WERI-Rb-1 (cell line): ENCODE data around the gene RD3L.

Source experiments
- DNase-seq: peaks from one replicate; pipeline ENCODE4 v3.0.0-alpha.2; 2020
- H3K27ac ChIP-seq: fragments of 250-450 bp; sonication (Bioruptor Pico); 2 replicates; pipeline ENCODE4 v1.5.1; 2020; ENCODE audit warnings: mild to moderate bottlenecking, moderate library complexity
- H3K27me3 ChIP-seq: fragments of 250-450 bp; sonication (Bioruptor Pico); 2 replicates; pipeline ENCODE4 v1.5.1; 2021; ENCODE audit warnings: mild to moderate bottlenecking, low read depth, moderate library complexity; ENCODE audit not compliant: insufficient read depth, severe bottlenecking
- H3K36me3 ChIP-seq: fragments of 250-450 bp; sonication (Bioruptor Pico); 2 replicates; pipeline ENCODE4 v1.5.1; 2020; ENCODE audit warnings: mild to moderate bottlenecking, moderate library complexity
- H3K4me3 ChIP-seq: 2 replicates; pipeline ENCODE4 v1.5.1; 2011; ENCODE audit warnings: low read depth, mild to moderate bottlenecking, control low read depth, low read length
- H3K9me3 ChIP-seq: fragments of 250-450 bp; sonication (Bioruptor Pico); 2 replicates; pipeline ENCODE4 v1.5.1; 2021; ENCODE audit warnings: mild to moderate bottlenecking, moderate library complexity; ENCODE audit not compliant: severe bottlenecking
- CTCF ChIP-seq: IDR thresholded peaks from 2 replicates; pipeline ENCODE4 v1.5.1; 2011; ENCODE audit warnings: low read depth, mild to moderate bottlenecking, control low read depth, inconsistent platforms, low read length

RD3L gene

DNA sequence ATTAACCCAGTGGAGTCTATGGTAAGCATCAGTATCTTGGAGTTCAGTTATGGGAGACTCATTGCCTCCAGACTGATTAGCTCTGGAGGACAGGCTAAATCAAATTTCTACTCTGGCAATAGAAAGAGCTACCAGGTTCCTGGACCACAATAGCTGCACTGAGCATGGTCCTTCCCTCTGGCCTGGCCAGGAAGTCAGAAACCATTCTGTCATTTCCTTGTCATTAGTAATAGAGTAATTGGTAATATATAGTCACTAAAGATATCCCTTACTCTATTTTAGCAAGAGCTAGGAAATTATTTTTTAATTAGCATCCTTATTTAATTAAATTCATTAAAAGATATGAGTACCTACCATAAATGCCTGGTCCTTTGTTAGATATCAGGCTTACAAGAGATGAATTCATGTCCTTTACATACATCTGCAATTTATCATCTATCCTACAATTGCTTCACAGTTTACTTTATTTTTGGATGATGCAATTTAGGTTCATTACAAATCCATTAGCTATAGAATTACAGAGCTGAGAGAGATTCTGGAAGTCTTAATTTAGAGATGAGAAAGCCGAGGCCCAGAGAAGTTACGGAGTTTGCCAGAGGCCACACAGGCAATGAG lies 37.7 kb downstream of the RD3L start:
- no peak for DNase-seq

DNA sequence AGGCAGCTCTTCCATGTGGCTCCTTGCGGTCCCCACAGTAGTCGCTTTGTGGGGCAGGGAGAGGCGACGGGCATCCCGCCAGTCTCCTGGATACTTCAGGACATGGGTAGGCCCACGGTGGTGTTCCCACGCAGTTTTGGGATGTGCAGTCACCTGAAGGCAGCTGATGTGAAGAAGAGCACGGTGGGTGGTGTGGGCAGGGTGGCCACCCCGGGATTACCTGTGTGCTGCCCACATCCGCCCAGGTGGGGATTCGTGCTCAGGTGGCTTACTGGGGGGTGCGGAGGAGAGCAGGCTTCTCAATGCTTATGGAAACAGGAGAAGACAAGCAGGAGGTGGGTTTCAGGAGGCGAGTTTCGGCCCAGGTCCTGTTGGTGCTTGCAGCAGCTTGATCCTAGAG lies 42.5 kb downstream of the RD3L start:
- no peaks in the 10 kb centered on the region for H3K9me3 ChIP-seq
- DNase-seq = no peak
- no peak for TF ChIP-seq CTCF
- no peak overlapping the region for H3K4me3 ChIP-seq
- no peaks in the 10 kb centered on the region for H3K27me3 ChIP-seq
- H3K27ac ChIP-seq = no peak overlapping the region
- no peaks in the 10 kb centered on the region for H3K36me3 ChIP-seq

More for the DNA sequence above, 37.7 kb downstream of the RD3L start:
- H3K4me3 ChIP-seq = no peak overlapping the region
- no peaks in the 10 kb centered on the region for H3K36me3 ChIP-seq
- H3K27me3 ChIP-seq = no peaks in the 10 kb centered on the region
- TF ChIP-seq CTCF = no peak
- no peaks in the 10 kb centered on the region for H3K9me3 ChIP-seq
- no peak overlapping the region for H3K27ac ChIP-seq

DNA sequence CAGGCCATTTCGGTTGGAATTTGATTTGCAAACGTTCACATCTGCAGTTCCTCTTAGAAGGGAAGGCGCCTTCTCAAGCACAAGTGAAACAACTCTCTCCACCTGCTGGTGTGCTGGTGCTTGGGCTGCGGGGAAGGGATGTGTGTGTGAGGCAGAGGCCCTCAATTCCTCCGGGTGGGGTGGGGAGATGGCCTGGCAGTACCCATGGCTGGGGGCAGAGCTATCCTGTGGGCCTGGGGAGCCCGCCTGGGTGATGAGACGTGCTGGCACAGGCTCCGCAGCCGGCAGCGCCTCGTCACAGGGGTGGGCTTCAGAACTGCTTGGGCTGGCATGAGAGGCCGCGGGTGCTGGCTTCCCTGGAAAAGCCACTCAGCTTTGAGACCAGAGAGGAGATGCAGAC lies 43.0 kb downstream of the RD3L start:
- TF ChIP-seq CTCF = no peak
- Histone ChIP-seq H3K27ac (no peak overlapping the region), H3K27me3 (no peaks in the 10 kb centered on the region), H3K36me3 (no peaks in the 10 kb centered on the region), H3K9me3 (no peaks in the 10 kb centered on the region), H3K4me3 (no peak overlapping the region)
- no peak for DNase-seq

GRCh38 chr14:103898711-103899110 lies 43.6 kb downstream of the RD3L start:
- no peak for TF ChIP-seq CTCF
- H3K9me3 ChIP-seq = no peaks in the 10 kb centered on the region
- H3K4me3 ChIP-seq = no peak overlapping the region
- no peak overlapping the region for H3K27ac ChIP-seq
- no peak for DNase-seq
- no peaks in the 10 kb centered on the region for H3K36me3 ChIP-seq
- H3K27me3 ChIP-seq = no peaks in the 10 kb centered on the region

GRCh38 chr14:103898204-103898603 lies 44.1 kb downstream of the RD3L start:
- H3K9me3 ChIP-seq = no peaks in the 10 kb centered on the region
- H3K36me3 ChIP-seq = no peaks in the 10 kb centered on the region
- H3K27me3 ChIP-seq = no peaks in the 10 kb centered on the region
- no peak for DNase-seq
- no peak for TF ChIP-seq CTCF
- no peak overlapping the region for H3K4me3 ChIP-seq
- no peak overlapping the region for H3K27ac ChIP-seq
